Astrocyte (in vitro differentiated cells and primary cell): ENCODE results near the gene CRLF1. TPM values are rescaled to one million over a fixed set of nuclear protein-coding genes. Genes with fewer than 3 reads are reported as not detected.
"Not testable (repeated sequence)": the region's sequence is repeated elsewhere in the genome, so short reads cannot be mapped to it uniquely, and the experiment has no call there.

ENCODE experiments used
- DNase-seq: peaks from one replicate; pipeline ENCODE4 v3.0.0-alpha.2; 2010; ENCODE audit warnings: low read depth
- FAIRE-seq: peaks from 2 replicates; lab custom pipeline; 2011; peaks lifted over from hg19 to GRCh38; lab: Jason Lieb, UNC
- H2AFZ ChIP-seq: 2 replicates; pipeline ENCODE4 v1.6.0; 2012; ENCODE audit warnings: low read depth, low read length, inconsistent platforms
- H3K27ac ChIP-seq: 2 replicates; pipeline ENCODE4 v1.5.1; 2011; ENCODE audit warnings: low read depth, low read length, inconsistent platforms
- H3K27me3 ChIP-seq: 2 replicates; pipeline ENCODE4 v1.6.0; 2011; ENCODE audit warnings: low read length, inconsistent platforms; ENCODE audit not compliant: insufficient read depth
- H3K36me3 ChIP-seq: 2 replicates; pipeline ENCODE4 v1.5.1; 2011; ENCODE audit warnings: low read length, inconsistent platforms; ENCODE audit not compliant: insufficient read depth
- H3K4me1 ChIP-seq: 2 replicates; pipeline ENCODE4 v1.5.1; 2011; ENCODE audit warnings: low read length, inconsistent platforms; ENCODE audit not compliant: insufficient read depth
- H3K4me2 ChIP-seq: 2 replicates; pipeline ENCODE4 v1.6.0; 2012; ENCODE audit warnings: low read length, inconsistent platforms
- H3K4me3 ChIP-seq: 2 replicates; pipeline ENCODE4 v1.5.1; 2011; ENCODE audit warnings: low read depth, mild to moderate bottlenecking, low read length, inconsistent platforms; ENCODE audit not compliant: insufficient read depth
- H3K79me2 ChIP-seq: 2 replicates; pipeline ENCODE4 v1.6.0; 2012; ENCODE audit warnings: mild to moderate bottlenecking, low read length, inconsistent platforms; ENCODE audit not compliant: insufficient read depth
- H3K9ac ChIP-seq: 2 replicates; pipeline ENCODE4 v1.6.0; 2012; ENCODE audit warnings: mild to moderate bottlenecking, low read length, inconsistent platforms
- H3K9me3 ChIP-seq: 2 replicates; pipeline ENCODE4 v1.5.1; 2012; ENCODE audit warnings: low read depth, mild to moderate bottlenecking, low read length, inconsistent platforms; ENCODE audit not compliant: insufficient read depth
- H4K20me1 ChIP-seq: 2 replicates; pipeline ENCODE4 v1.6.0; 2012; ENCODE audit warnings: low read length, inconsistent platforms; ENCODE audit not compliant: insufficient read depth
- H3K27ac Mint-ChIP-seq: one replicate; pipeline ENCODE4 v1.8.0; 2021; ENCODE audit warnings: mild to moderate bottlenecking, mixed read lengths; ENCODE audit not compliant: unreplicated experiment
- H3K27me3 Mint-ChIP-seq: one replicate; pipeline ENCODE4 v1.8.0; 2021; ENCODE audit warnings: low read depth, mixed read lengths; ENCODE audit not compliant: unreplicated experiment
- H3K36me3 Mint-ChIP-seq: one replicate; pipeline ENCODE4 v1.8.0; 2021; ENCODE audit warnings: low read depth, mixed read lengths; ENCODE audit not compliant: unreplicated experiment
- H3K4me1 Mint-ChIP-seq: one replicate; pipeline ENCODE4 v1.8.0; 2021; ENCODE audit warnings: low read depth, mixed read lengths; ENCODE audit not compliant: unreplicated experiment
- H3K4me3 Mint-ChIP-seq: one replicate; pipeline ENCODE4 v1.8.0; 2021; ENCODE audit warnings: mild to moderate bottlenecking, moderate library complexity, mixed read lengths; ENCODE audit not compliant: unreplicated experiment
- H3K9me3 Mint-ChIP-seq: one replicate; pipeline ENCODE4 v1.8.0; 2021; ENCODE audit warnings: mild to moderate bottlenecking, mixed read lengths; ENCODE audit not compliant: unreplicated experiment
- CTCF ChIP-seq: IDR thresholded peaks from 2 replicates; pipeline ENCODE4 v1.5.1; 2011; ENCODE audit warnings: low read depth, mild to moderate bottlenecking, inconsistent platforms, low read length, moderate library complexity; ENCODE audit not compliant: insufficient read depth
- EZH2 ChIP-seq: IDR thresholded peaks from 2 replicates; pipeline ENCODE4 v1.6.1; 2012; ENCODE audit warnings: mild to moderate bottlenecking, low read length, inconsistent platforms; ENCODE audit not compliant: insufficient read depth
- total RNA-seq: library from RNA; stranded (reverse); gene quantifications from 2 replicates; pipeline ENCODE4 v1.2.1, GENCODE V29; 2021

Gene CRLF1
- total RNA-seq, 1 donor from 2014 or later: 18.5 TPM

GRCh38 chr19:18593367-18594095 is 13.1 kb downstream of the CRLF1 start:
- H3K4me3 Mint-ChIP-seq: peak overlapping the region; percentile 72
- H3K9ac ChIP-seq: no peak overlapping the region
- H2AFZ ChIP-seq: no peak overlapping the region
- H3K9me3 ChIP-seq: no peaks in the 10 kb centered on the region
- H3K4me3 ChIP-seq: no peak overlapping the region
- FAIRE-seq: no peak
- no peaks in the 10 kb centered on the region for H3K79me2 ChIP-seq
- TF ChIP-seq CTCF (no peak), EZH2 (no peak)
- no peaks in the 10 kb centered on the region for H3K36me3 Mint-ChIP-seq
- H4K20me1 ChIP-seq: peaks cover 30% of the 10 kb centered on the region
- H3K4me1 Mint-ChIP-seq: peaks cover 9% of the 10 kb centered on the region
- H3K4me2 ChIP-seq: peak overlapping the region; percentile 86
- no peaks in the 10 kb centered on the region for H3K27me3 ChIP-seq
- H3K27ac Mint-ChIP-seq: no peak overlapping the region
- no peaks in the 10 kb centered on the region for H3K36me3 ChIP-seq
- H3K27me3 Mint-ChIP-seq: peaks cover 14% of the 10 kb centered on the region
- no peak overlapping the region for H3K27ac ChIP-seq
- no peaks in the 10 kb centered on the region for H3K9me3 Mint-ChIP-seq
- H3K4me1 ChIP-seq: peaks cover 19% of the 10 kb centered on the region
- no peak for DNase-seq

- not testable (repeated sequence) for H3K4me2 ChIP-seq, H3K9me3 ChIP-seq, H3K36me3 Mint-ChIP-seq, H3K4me3 ChIP-seq, DNase-seq, H3K27ac ChIP-seq, H2AFZ ChIP-seq, FAIRE-seq, H3K27me3 ChIP-seq, H3K9me3 Mint-ChIP-seq, H3K9ac ChIP-seq, H3K27me3 Mint-ChIP-seq, H3K79me2 ChIP-seq, H3K36me3 ChIP-seq
- Mint-ChIP-seq H3K4me3 (peak overlapping the region; percentile 45), H3K4me1 (peaks cover 12% of the 10 kb centered on the region), H3K27ac (peak overlapping the region; percentile 18)
- Histone ChIP-seq H3K4me1 (peaks cover 19% of the 10 kb centered on the region), H4K20me1 (peaks cover 30% of the 10 kb centered on the region)
Observed at GRCh38 chr19:18592732-18593131, 13.9 kb downstream of the CRLF1 start.

- H3K4me1 Mint-ChIP-seq: peaks cover 12% of the 10 kb centered on the region
- Histone ChIP-seq H3K27ac (no peak overlapping the region), H3K9me3 (no peaks in the 10 kb centered on the region), H3K4me3 (no peak overlapping the region), H3K36me3 (no peaks in the 10 kb centered on the region), H3K4me2 (no peak overlapping the region), H3K4me1 (peaks cover 19% of the 10 kb centered on the region), H4K20me1 (peaks cover 30% of the 10 kb centered on the region), H3K79me2 (no peaks in the 10 kb centered on the region), H3K27me3 (no peaks in the 10 kb centered on the region), H3K9ac (no peak overlapping the region), H2AFZ (no peak overlapping the region)
- peaks cover 9% of the 10 kb centered on the region for H3K27me3 Mint-ChIP-seq
- no peak for FAIRE-seq
- H3K4me3 Mint-ChIP-seq: no peak overlapping the region
- no peaks in the 10 kb centered on the region for H3K36me3 Mint-ChIP-seq
- H3K27ac Mint-ChIP-seq: no peak overlapping the region
- DNase-seq: no peak
- TF ChIP-seq EZH2 (no peak), CTCF (no peak)
- no peaks in the 10 kb centered on the region for H3K9me3 Mint-ChIP-seq
Observed at GRCh38 chr19:18591735-18592385, 14.7 kb downstream of the CRLF1 start.
